ENCODE data around the gene SAMD3.

DNA sequence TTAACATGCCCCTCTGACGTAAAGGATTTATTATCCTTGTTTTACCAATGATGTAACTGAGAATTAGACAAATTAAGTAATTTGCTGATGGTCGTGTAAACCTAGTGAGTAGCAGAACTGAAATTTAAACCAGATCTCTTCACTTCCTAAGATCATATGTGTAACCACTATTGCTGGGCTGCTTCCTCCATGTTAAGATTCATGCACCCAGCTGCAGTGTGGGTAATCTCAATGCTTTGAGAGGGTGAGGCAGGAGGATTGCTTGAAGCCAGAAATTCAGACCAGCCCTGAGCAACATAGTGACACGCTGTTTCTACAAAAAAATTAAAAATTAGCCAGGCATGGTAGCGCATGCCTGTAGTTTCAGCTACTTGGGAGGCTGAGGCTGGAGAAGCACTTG, 106.5 kb downstream of the SAMD3 start:
- TF ChIP-seq, protein P1, sequence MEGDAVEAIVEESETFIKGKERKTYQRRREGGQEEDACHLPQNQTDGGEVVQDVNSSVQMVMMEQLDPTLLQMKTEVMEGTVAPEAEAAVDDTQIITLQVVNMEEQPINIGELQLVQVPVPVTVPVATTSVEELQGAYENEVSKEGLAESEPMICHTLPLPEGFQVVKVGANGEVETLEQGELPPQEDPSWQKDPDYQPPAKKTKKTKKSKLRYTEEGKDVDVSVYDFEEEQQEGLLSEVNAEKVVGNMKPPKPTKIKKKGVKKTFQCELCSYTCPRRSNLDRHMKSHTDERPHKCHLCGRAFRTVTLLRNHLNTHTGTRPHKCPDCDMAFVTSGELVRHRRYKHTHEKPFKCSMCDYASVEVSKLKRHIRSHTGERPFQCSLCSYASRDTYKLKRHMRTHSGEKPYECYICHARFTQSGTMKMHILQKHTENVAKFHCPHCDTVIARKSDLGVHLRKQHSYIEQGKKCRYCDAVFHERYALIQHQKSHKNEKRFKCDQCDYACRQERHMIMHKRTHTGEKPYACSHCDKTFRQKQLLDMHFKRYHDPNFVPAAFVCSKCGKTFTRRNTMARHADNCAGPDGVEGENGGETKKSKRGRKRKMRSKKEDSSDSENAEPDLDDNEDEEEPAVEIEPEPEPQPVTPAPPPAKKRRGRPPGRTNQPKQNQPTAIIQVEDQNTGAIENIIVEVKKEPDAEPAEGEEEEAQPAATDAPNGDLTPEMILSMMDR (conservative IDR thresholded peaks at IDR 0.05): no peak
- TF ChIP-seq ZFX (IDR thresholded peaks at IDR 0.05): no peak

Measured in C4-2B (cell line).